A673 (cell line): ENCODE data around the gene COL11A2. TPM values are rescaled to one million over a fixed set of nuclear protein-coding genes. Genes with fewer than 3 reads are reported as not detected.

Source experiments
- Bru-seq: library from RNA; stranded (reverse); fragments of 400-500 nt; gene quantifications from one replicate; lab custom pipeline; 2021; lab: Mats Ljungman, UMichigan
- BruChase-seq, 2 experiments: library from RNA; stranded (reverse); fragments of 400-500 nt; gene quantifications; one replicate each; lab custom pipeline; 2021; lab: Mats Ljungman, UMichigan
- BruUV-seq: library from RNA; stranded (reverse); fragments of 400-500 nt; replicated peaks from 2 replicates; lab custom pipeline; 2021; lab: Mats Ljungman, UMichigan
- CTCF ChIA-PET: fragments of 300-600 bp; sonication (Branson Sonifier 250); formaldehyde crosslinking; loops from one replicate; lab custom pipeline; 2022; ENCODE audit warnings: antibody characterized with exemption; lab: Charles Lee
- POLR2A ChIA-PET: fragments of 300-600 bp; sonication (Branson Sonifier 250); formaldehyde crosslinking; loops from one replicate; lab custom pipeline; 2022; ENCODE audit warnings: antibody characterized with exemption; ENCODE audit not compliant: low non-redundant PET; lab: Charles Lee
- DNase-seq: peaks from one replicate; pipeline ENCODE4 v3.0.0-alpha.2; 2015; ENCODE audit warnings: low spot score
- H3K27ac ChIP-seq: fragments of 200-600 bp; sonication (generic); 2 replicates; pipeline ENCODE4 v1.5.1; 2016; ENCODE audit warnings: mixed run types, low read depth, mild to moderate bottlenecking, mixed read lengths, antibody characterized with exemption, low read length; ENCODE audit not compliant: poor library complexity, severe bottlenecking
- H3K27me3 ChIP-seq: fragments of 200-600 bp; sonication (generic); replicated peaks from 2 replicates; pipeline ENCODE4 v1.6.1; 2017; ENCODE audit warnings: mixed run types, low read depth, mild to moderate bottlenecking, mixed read lengths, antibody characterized with exemption, low read length; ENCODE audit not compliant: insufficient read depth, poor library complexity
- H3K36me3 ChIP-seq: fragments of 200-600 bp; sonication (generic); 2 replicates; pipeline ENCODE4 v1.6.1; 2016; ENCODE audit warnings: mixed run types, mild to moderate bottlenecking, mixed read lengths, antibody characterized with exemption, low read length; ENCODE audit not compliant: insufficient read depth, poor library complexity, severe bottlenecking
- H3K4me1 ChIP-seq: fragments of 200-600 bp; sonication (generic); 2 replicates; pipeline ENCODE4 v1.6.1; 2017; ENCODE audit warnings: mixed run types, mild to moderate bottlenecking, mixed read lengths, antibody characterized with exemption, low read length; ENCODE audit not compliant: insufficient read depth, poor library complexity, severe bottlenecking
- H3K4me3 ChIP-seq: fragments of 200-600 bp; sonication (generic); 2 replicates; pipeline ENCODE4 v1.5.1; 2016; ENCODE audit warnings: low read depth, mixed run types, mild to moderate bottlenecking, mixed read lengths, low read length; ENCODE audit not compliant: poor library complexity, severe bottlenecking
- H3K9me3 ChIP-seq: fragments of 200-600 bp; sonication (generic); 2 replicates; pipeline ENCODE4 v1.6.1; 2016; ENCODE audit warnings: mixed run types, low read depth, mild to moderate bottlenecking, mixed read lengths, antibody characterized with exemption, low read length; ENCODE audit not compliant: poor library complexity, severe bottlenecking
- CTCF ChIP-seq: fragments of 300-800, 200-600 bp; sonication (generic); conservative IDR thresholded peaks from 2 replicates; pipeline ENCODE4 v1.5.1; 2017; ENCODE audit warnings: low read depth, mild to moderate bottlenecking, antibody characterized with exemption, low read length, moderate library complexity, mixed read lengths
- EZH2 ChIP-seq: fragments of 200-600 bp; sonication (generic); IDR thresholded peaks from 2 replicates; pipeline ENCODE4 v1.6.1; 2017; ENCODE audit warnings: borderline replicate concordance, low read depth, mild to moderate bottlenecking, mixed read lengths, antibody characterized with exemption, low read length; ENCODE audit not compliant: poor library complexity, severe bottlenecking
- intact Hi-C: fragments of 100-400 bp; cut with micrococcal nuclease; formaldehyde crosslinking; loops from one replicate; pipeline ENCODE4 v1.10.0; 2022; ENCODE audit not compliant: unreplicated experiment
- long read RNA-seq: library from polyadenylated mRNA; stranded (forward); transcript quantifications from one replicate; pipeline ENCODE4 v2.0.0, GENCODE V29; 2022
- total RNA-seq: library from RNA; stranded (reverse); gene quantifications from 2 replicates; pipeline ENCODE4 v1.2.3, GENCODE V29; 2021

Gene COL11A2
- total RNA-seq (1.6 and 1.9 TPM in 2 replicates), Bru-seq, nascent RNA (percentile 17 among the genes with signal in this experiment), BruChase-seq, experiment 1, labeled RNA remaining after a 2-hour chase (percentile 22 among the genes with signal in this experiment), BruChase-seq, experiment 2, labeled RNA remaining after a 6-hour chase (percentile 38 among the genes with signal in this experiment)
- long read RNA-seq, partial matches to known transcripts = 1 of 2 reads
- long read RNA-seq, other reads (novel, unspliced or antisense) = 1 of 2 reads

GRCh38 chr6:33192105-33192646, at the start of gene COL11A2:
COL11A2 (minus strand) TSS chr6:33192467; CDS start chr6:33192240, 227 bp downstream.
- Histone ChIP-seq H3K27ac (no peak within 1 kb of the TSS), H3K27me3 (no peaks in the 10 kb centered on the region), H3K4me3 (peak within 1 kb of the TSS; percentile 31), H3K9me3 (no peaks in the 10 kb centered on the region), H3K36me3 (peaks cover 30% of the 10 kb centered on the region), H3K4me1 (peaks cover 7% of the 10 kb centered on the region)
- intact Hi-C loops = no loop called here
- DNase-seq = no peak
- TF ChIP-seq CTCF (no peak), EZH2 (no peak)
- no TSS peak for BruUV-seq
- CTCF ChIA-PET = no interaction called here
- POLR2A ChIA-PET = no interaction called here

- Histone ChIP-seq H3K4me3 (no peak overlapping the region), H3K4me1 (no peaks in the 10 kb centered on the region), H3K9me3 (no peaks in the 10 kb centered on the region), H3K27me3 (no peaks in the 10 kb centered on the region), H3K36me3 (no peaks in the 10 kb centered on the region), H3K27ac (no peak overlapping the region)
- no peak for DNase-seq
- POLR2A ChIA-PET = no interaction called here
- TF ChIP-seq EZH2 (no peak), CTCF (no peak)
- CTCF ChIA-PET = interaction anchor here (0.7 kb wide), 1 partner anchor 233 kb away, joined by 3 read pairs; the partner anchor contains the start of gene HLA-DOA
- no TSS peak for BruUV-seq
- intact Hi-C loops = no loop called here
These were observed 49.7 kb upstream of the COL11A2 start for GRCh38 chr6:33241968-33242367.

- Histone ChIP-seq H3K4me3 (no peak overlapping the region), H3K9me3 (no peaks in the 10 kb centered on the region), H3K27ac (no peak overlapping the region), H3K4me1 (no peaks in the 10 kb centered on the region), H3K36me3 (no peaks in the 10 kb centered on the region), H3K27me3 (no peaks in the 10 kb centered on the region)
- ChIA-PET CTCF (no interaction called here), POLR2A (no interaction called here)
- TF ChIP-seq CTCF (no peak), EZH2 (no peak)
- no peak for DNase-seq
- BruUV-seq = no TSS peak
- intact Hi-C loops = no loop called here
These were observed 45.5 kb upstream of the COL11A2 start for GRCh38 chr6:33237741-33238140.
